Choroid plexus epithelial cell (primary cell): ENCODE measurements around the gene FSTL4.

Experiments used
- DNase-seq: peaks from one replicate; pipeline ENCODE4 v3.0.0-alpha.2; 2010; ENCODE audit warnings: low read depth
- H3K4me3 ChIP-seq: 2 replicates; pipeline ENCODE4 v1.5.1; 2011; ENCODE audit warnings: low read depth, mild to moderate bottlenecking, control low read depth, low read length, moderate library complexity
- TF ChIP-seq, protein P1 (sequence below): conservative IDR thresholded peaks from 2 replicates; pipeline ENCODE4 v1.5.1; 2011; ENCODE audit warnings: low read depth, mild to moderate bottlenecking, control low read depth, inconsistent platforms, low read length, moderate library complexity

The FSTL4 gene

DNA sequence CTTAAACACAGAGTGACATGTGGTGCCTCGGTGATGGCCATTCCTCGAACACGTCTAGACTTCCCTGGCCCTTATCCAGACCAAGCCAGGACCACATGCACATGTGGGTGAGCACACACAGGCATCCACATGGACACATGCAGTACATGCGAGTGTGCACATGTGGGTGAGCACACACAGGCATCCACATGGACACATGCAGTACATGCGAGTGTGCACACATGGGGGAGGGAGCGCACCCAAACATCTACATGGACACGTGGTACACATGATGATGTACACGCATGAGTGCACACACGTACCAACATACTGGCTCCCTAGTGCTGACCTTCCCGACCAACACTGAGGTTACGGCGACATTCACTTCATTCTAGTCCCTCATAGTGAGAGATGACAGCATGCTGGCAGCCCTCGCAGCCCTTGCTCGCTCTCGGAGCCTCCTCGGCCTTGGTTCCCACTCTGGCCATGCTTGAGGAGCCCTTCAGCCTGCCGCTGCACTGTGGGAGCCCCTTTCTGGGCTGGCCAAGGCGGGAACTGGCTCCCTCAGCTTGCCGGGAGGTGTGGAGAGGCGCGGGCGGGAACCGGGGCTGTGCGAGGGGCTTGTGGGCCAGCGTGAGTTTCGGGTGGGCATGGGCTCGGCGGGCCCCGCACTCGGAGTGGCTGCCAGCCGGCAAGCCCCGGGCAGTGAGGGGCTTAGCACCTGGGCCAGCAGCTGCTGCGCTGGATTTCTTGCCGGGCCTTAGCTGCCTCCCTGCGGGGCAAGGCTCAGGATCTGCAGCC, 373.7 kb downstream of the FSTL4 start:
- no peak overlapping the region for H3K4me3 ChIP-seq
- TF ChIP-seq, protein P1, sequence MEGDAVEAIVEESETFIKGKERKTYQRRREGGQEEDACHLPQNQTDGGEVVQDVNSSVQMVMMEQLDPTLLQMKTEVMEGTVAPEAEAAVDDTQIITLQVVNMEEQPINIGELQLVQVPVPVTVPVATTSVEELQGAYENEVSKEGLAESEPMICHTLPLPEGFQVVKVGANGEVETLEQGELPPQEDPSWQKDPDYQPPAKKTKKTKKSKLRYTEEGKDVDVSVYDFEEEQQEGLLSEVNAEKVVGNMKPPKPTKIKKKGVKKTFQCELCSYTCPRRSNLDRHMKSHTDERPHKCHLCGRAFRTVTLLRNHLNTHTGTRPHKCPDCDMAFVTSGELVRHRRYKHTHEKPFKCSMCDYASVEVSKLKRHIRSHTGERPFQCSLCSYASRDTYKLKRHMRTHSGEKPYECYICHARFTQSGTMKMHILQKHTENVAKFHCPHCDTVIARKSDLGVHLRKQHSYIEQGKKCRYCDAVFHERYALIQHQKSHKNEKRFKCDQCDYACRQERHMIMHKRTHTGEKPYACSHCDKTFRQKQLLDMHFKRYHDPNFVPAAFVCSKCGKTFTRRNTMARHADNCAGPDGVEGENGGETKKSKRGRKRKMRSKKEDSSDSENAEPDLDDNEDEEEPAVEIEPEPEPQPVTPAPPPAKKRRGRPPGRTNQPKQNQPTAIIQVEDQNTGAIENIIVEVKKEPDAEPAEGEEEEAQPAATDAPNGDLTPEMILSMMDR = no peak
- no peak for DNase-seq

DNA sequence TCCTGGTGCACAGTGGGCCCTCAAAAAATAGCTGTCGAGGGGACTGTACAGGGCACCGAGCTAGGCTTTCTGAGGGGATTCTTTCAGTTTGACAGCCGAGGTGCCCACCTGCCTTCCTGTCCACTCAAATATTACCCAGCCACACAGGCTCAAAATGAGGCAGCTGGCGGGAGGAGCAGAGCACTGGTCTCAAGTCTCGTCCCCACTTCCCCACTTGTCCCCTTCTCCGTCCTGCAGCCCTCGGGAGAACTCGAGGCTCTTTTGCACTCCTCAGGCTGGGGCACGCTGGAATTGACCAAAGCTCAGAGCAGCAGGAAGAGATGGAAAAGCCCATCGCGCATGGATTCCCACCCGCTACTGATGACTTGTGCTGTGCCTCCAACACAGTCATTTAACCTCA, 375.4 kb downstream of the FSTL4 start:
- DNase-seq = no peak

DNA sequence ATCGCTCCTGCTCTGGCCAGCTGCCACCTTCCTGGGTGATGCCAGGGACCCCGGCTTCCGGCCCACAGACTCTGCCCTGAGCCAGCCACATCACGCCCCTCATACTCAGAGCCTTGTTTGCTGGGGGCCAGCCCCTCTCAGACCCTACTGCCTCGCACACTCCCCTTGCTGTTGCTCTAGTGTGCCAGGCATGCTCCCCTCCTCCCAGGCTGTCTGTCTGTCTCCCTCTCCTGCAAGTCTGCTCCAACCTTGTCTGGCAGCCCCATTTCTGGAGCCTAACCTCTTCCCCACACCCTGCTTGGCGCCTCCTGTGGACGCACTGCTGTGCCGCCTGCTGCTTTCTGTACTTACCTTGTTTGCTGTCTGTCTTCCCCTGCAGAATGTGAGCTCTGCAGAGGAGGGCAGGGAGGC, 375.8 kb downstream of the FSTL4 start:
- no peak for DNase-seq
- TF ChIP-seq, protein P1 = no peak
- H3K4me3 ChIP-seq = no peak overlapping the region

More for the DNA sequence above, 375.4 kb downstream of the FSTL4 start:
- H3K4me3 ChIP-seq = no peak overlapping the region
- TF ChIP-seq, protein P1 = no peak

DNA sequence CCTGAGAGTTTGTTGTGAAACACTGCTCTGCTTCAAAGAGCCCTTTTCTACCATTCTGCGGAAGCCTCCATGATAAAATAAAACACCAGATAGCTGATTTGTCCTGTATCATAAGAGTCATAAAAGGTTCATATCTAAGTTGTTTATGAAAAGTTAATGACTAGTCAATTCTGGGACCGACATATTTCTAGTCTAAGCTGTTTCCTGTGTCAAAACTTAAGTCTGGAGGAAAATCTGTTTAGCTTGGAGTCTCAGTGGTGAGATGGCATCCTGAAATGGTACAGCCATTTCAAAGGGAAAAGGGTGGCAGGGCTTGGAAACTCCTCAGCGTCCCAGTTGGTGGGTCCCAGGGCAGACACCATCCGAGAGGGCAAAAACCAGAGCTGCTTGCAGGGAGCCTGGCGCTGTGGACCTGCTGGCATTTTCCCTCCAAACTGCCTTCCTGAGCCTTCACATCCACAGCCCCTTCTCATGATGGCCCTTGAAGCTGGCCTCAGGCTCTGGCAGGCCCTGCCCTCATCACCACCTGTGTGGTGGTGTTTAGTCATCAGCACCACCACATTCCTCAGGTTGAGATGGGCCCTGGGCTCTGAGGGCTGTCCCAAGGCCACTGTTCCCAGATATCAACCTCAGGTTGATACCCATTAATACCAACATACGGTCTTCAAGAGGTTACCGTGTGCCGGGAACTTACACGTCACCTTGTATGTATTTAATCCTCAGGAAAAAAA, 376.5 kb downstream of the FSTL4 start:
- no peak overlapping the region for H3K4me3 ChIP-seq
- no peak for DNase-seq
- TF ChIP-seq, protein P1 = no peak

DNA sequence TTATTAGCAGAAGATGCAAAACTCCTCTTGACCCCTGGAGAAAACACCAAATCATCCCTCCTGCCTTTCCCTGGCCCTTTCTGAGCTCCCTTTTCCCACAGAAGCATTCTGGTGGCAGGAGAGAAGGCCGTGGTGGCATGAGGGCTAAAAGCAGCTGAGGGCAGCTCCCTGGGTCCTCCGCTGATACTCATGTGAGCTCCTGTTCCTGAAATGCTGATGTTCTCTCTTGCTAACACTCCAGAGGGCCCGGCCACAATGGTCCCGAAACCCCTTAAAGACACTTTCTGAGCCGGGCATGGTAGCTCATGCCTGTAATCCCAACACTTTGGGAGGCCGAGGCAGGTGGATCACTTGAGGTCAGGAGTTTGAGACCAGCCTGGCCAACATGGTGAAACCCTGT, 377.4 kb downstream of the FSTL4 start:
- no peak overlapping the region for H3K4me3 ChIP-seq
- no peak for DNase-seq
- TF ChIP-seq, protein P1 = no peak

DNA sequence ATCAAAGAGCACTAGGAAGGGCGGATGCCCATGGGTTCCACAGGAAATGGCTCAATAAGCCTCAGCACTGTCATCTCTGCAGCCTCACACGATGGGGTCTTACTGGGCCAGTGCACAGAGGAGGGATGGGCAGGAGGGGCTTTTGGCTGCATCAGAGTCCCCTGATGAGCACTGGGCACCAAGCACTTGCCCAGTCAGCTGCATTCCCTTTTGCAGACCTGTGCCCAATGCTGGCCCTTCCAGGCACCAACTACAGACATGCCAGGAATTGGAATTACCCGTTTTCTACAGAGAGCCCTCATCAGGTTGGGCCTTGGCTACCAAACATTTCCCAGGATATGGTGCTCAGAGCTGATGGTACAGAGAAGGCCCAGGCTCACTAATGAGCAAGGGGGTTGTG, 378.1 kb downstream of the FSTL4 start:
- DNase-seq = no peak
- TF ChIP-seq, protein P1 = no peak
- H3K4me3 ChIP-seq = no peak overlapping the region
